AG09319 (cell line): ENCODE results near the gene EVC2.

Source experiments
- DNase-seq: peaks from one replicate; pipeline ENCODE4 v3.0.0-alpha.2; 2010; ENCODE audit warnings: low read depth; ENCODE audit errors: extremely low read depth
- TF ChIP-seq, protein P1 (sequence below): IDR thresholded peaks from 2 replicates; pipeline ENCODE4 v1.5.1; 2011; ENCODE audit warnings: low read depth, mild to moderate bottlenecking, inconsistent platforms, low read length, moderate library complexity

EVC2 gene

DNA sequence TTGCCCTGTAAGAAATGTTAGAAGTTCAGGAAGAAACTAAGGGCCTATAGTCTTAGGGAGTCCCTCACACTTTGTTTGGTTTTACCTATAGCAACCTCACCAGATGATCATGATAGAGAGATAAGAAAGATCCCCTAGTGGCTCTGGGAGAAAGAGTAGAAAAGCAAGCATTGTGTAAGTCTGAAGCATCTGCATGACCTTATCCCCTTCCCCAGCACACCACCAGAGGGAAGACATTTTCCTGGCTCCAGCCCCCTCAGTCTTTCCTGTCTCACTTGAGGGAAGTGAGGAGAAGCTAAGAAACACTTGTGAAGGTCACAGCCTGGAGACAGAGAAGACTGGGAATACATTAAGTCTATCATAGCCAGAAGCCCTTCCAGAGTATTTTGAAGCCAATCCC lies 154.0 kb downstream of the EVC2 start:
- TF ChIP-seq, protein P1, sequence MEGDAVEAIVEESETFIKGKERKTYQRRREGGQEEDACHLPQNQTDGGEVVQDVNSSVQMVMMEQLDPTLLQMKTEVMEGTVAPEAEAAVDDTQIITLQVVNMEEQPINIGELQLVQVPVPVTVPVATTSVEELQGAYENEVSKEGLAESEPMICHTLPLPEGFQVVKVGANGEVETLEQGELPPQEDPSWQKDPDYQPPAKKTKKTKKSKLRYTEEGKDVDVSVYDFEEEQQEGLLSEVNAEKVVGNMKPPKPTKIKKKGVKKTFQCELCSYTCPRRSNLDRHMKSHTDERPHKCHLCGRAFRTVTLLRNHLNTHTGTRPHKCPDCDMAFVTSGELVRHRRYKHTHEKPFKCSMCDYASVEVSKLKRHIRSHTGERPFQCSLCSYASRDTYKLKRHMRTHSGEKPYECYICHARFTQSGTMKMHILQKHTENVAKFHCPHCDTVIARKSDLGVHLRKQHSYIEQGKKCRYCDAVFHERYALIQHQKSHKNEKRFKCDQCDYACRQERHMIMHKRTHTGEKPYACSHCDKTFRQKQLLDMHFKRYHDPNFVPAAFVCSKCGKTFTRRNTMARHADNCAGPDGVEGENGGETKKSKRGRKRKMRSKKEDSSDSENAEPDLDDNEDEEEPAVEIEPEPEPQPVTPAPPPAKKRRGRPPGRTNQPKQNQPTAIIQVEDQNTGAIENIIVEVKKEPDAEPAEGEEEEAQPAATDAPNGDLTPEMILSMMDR, result no peak
- no peak for DNase-seq

GRCh38 chr4:5553801-5554200 lies 154.6 kb downstream of the EVC2 start:
- TF ChIP-seq, protein P1, result no peak
- no peak for DNase-seq

DNA sequence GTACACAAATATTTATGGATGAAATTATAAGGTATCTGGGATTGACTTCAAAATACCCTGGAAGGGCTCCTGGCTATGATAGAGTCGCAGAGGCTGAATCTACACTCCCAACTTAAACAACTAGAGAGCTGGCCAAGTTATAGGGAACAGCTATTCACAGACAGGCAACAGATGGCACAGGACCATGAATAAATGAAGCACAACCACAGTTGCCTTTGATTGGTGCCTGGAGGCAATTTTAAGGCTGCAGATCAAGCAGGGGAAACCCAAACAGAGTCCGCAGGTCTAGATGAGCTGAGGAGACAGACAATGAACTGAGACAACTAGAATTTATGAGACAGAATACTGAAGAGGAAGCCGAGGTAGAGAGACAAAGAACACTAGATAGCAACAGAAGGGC lies 155.9 kb downstream of the EVC2 start:
- TF ChIP-seq, protein P1, result no peak
- no peak for DNase-seq

DNA sequence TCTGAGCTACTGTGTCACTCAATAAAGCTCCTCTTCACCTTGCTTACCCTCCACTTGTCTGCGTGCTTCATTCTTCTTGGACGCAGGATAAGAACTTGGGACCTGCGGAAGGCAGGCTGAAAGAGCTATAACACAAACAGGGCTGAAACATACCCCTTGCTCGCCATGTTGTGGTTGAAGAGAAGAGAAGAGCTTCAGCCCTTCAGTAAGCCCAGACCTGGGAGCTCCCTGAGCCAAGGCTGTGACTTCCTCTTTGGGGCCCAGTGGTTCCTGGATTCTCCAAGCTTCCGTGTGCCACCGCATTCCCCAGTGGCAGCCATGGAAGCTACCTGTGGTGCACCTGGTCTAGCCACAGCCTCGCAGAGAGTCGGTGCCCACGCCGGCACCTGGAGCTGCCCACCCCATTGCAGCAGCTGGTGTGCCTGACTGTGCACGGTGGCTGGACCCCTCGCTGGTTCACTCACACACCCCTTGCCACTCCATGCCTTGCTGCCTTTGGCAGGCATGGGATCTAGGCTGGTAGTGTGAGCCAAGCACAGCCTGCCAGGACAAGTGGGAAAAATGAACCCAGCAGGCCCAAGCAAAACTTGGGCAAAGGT lies 160.6 kb downstream of the EVC2 start:
- TF ChIP-seq, protein P1, result no peak
- DNase-seq, result no peak

DNA sequence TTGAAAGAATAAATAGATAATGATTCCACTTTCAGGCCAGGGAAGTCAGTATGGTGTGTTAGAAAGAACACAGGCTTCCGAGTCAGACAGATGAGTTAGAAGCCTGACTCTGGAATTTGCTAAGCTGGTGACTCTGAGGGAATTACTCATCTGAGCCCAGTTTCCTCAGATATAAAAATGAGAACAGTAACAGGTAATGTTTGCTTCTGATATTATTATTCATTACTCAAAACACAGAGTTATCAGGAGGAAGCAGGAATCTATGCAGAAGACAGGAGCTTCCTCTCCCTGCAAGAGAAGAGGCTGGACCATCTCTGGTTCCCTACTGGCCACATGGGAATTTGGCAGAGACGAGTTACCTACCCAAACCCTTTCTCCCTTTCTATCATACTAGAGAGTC lies 163.1 kb downstream of the EVC2 start:
- TF ChIP-seq, protein P1, result no peak
- no peak for DNase-seq

GRCh38 chr4:5544762-5545161 lies 163.6 kb downstream of the EVC2 start:
- TF ChIP-seq, protein P1, result no peak
- no peak for DNase-seq

- no peak for DNase-seq
- TF ChIP-seq, protein P1, result no peak
These were observed 164.7 kb downstream of the EVC2 start for GRCh38 chr4:5543681-5544080.
